Keratinocyte (primary cell): ENCODE measurements around the gene IQGAP3. TPM values are rescaled to one million over a fixed set of nuclear protein-coding genes. Genes with fewer than 3 reads are reported as not detected.

Experiments used
- DNase-seq: peaks from one replicate; pipeline ENCODE4 v3.0.0-alpha.2; 2011; ENCODE audit warnings: low read depth, missing footprints, low spot score
- FAIRE-seq: peaks from 2 replicates; lab custom pipeline; 2011; peaks lifted over from hg19 to GRCh38; lab: Jason Lieb, UNC
- H2AFZ ChIP-seq: 2 replicates; pipeline ENCODE4 v1.6.0; 2012; ENCODE audit warnings: low read length, control low read depth, inconsistent platforms; ENCODE audit not compliant: control insufficient read depth
- H3K27ac ChIP-seq: 2 replicates; pipeline ENCODE4 v1.5.1; 2011; ENCODE audit warnings: low read length; ENCODE audit not compliant: control insufficient read depth, insufficient read depth
- H3K27me3 ChIP-seq: 3 replicates; pipeline ENCODE4 v1.6.0; 2011; ENCODE audit warnings: low read length; ENCODE audit not compliant: control insufficient read depth, insufficient read depth; ENCODE audit errors: extremely low read depth
- H3K36me3 ChIP-seq, 2 experiments: 2 replicates in 1 of 2; 3 replicates in 1 of 2; pipeline ENCODE4 v1.5.1; 2011; ENCODE audit warnings: low read length in 2 of 2, mild to moderate bottlenecking in 1 of 2; ENCODE audit not compliant: control insufficient read depth in 2 of 2, insufficient read depth in 2 of 2; ENCODE audit errors: extremely low read depth in 1 of 2
- H3K4me1 ChIP-seq: 3 replicates; pipeline ENCODE4 v1.5.1; 2011; ENCODE audit warnings: low read length; ENCODE audit not compliant: control insufficient read depth, insufficient read depth; ENCODE audit errors: extremely low read depth
- H3K4me2 ChIP-seq: 3 replicates; pipeline ENCODE4 v1.6.0; 2011; ENCODE audit warnings: low read depth, low read length; ENCODE audit not compliant: control insufficient read depth, insufficient read depth; ENCODE audit errors: extremely low read depth
- H3K4me3 ChIP-seq, 3 experiments: fragments of 200-600 bp in 1 of 3; sonication (generic) in 1 of 3; 2 replicates in 2 of 3; 3 replicates in 1 of 3; pipeline ENCODE4 v1.5.1; 2011 to 2016; ENCODE audit warnings: low read length in 3 of 3, mild to moderate bottlenecking in 3 of 3, control low read depth in 2 of 3, inconsistent platforms in 1 of 3, low read depth in 1 of 3, mixed read lengths in 1 of 3, mixed run types in 1 of 3, moderate library complexity in 1 of 3; ENCODE audit not compliant: control insufficient read depth in 2 of 3, insufficient read depth in 2 of 3; ENCODE audit errors: extremely low read depth in 1 of 3
- H3K79me2 ChIP-seq: 2 replicates; pipeline ENCODE4 v1.6.0; 2012; ENCODE audit warnings: low read length; ENCODE audit not compliant: control insufficient read depth, insufficient read depth
- H3K9ac ChIP-seq: 3 replicates; pipeline ENCODE4 v1.6.0; 2011; ENCODE audit warnings: low read length; ENCODE audit not compliant: control insufficient read depth, insufficient read depth; ENCODE audit errors: extremely low read depth
- H3K9me1 ChIP-seq: 3 replicates; pipeline ENCODE4 v1.6.0; 2011; ENCODE audit warnings: low read length; ENCODE audit not compliant: control insufficient read depth, insufficient read depth; ENCODE audit errors: extremely low read depth
- H3K9me3 ChIP-seq: 2 replicates; pipeline ENCODE4 v1.5.1; 2012; ENCODE audit warnings: low read depth, low read length; ENCODE audit not compliant: control insufficient read depth
- H4K20me1 ChIP-seq: 3 replicates; pipeline ENCODE4 v1.6.0; 2011; ENCODE audit warnings: low read length; ENCODE audit not compliant: control insufficient read depth, insufficient read depth; ENCODE audit errors: extremely low read depth
- CTCF ChIP-seq, 3 experiments: IDR thresholded peaks in 1 of 3; conservative IDR thresholded peaks in 1 of 3; optimal IDR thresholded peaks in 1 of 3; 2 replicates in 2 of 3; 3 replicates in 1 of 3; pipeline versions ENCODE3 to v1.5.1; 2011; ENCODE audit warnings: low read length in 3 of 3, mild to moderate bottlenecking in 3 of 3, moderate library complexity in 2 of 3, control low read depth in 1 of 3, inconsistent platforms in 1 of 3; ENCODE audit not compliant: insufficient read depth in 2 of 3; ENCODE audit errors: extremely low read depth in 1 of 3
- EZH2 ChIP-seq: IDR thresholded peaks from one replicate; pipeline ENCODE4 v1.6.1; 2012; ENCODE audit warnings: inconsistent platforms, mild to moderate bottlenecking, low read length, moderate library complexity
- dilution Hi-C: fragments of 300-500 bp; cut with MboI; formaldehyde crosslinking; loops from one replicate; pipeline ENCODE4 v1.7.0; 2020; ENCODE audit warnings: low sequenced_read_pairs; ENCODE audit not compliant: extremely low pct_ligation_motif_present
- polyA plus RNA-seq, 5 experiments: library from polyadenylated mRNA; depleted of rRNA in 3 of 5; stranded (reverse) in 3 of 5; stranded (forward) in 1 of 5; unstranded in 1 of 5; fragments of >200 nt; gene quantifications; 1 replicate in 1 of 5; 2 replicates in 3 of 5; 3 replicates in 1 of 5; pipeline versions ENCODE4 v1.2.1 to v1.2.3, GENCODE V29; 2011 to 2012; ENCODE audit warnings: missing spikeins in 2 of 5, low read depth in 1 of 5, low replicate concordance in 1 of 5

Gene IQGAP3
- polyA plus RNA-seq, 1 donor (not counting 4 experiments of a cell fraction or from before 2014, with no cell fraction given): 5.3 TPM

- TF ChIP-seq CTCF (optimal IDR thresholded peaks at IDR 0.05 in 1 of 3, IDR thresholded peaks at IDR 0.05 in 1 of 3, conservative IDR thresholded peaks at IDR 0.05 in 1 of 3; ENCODE audit: extremely low read depth in 1 of 3, insufficient read depth in 2 of 3, low read length in 3 of 3): no peak
- TF ChIP-seq EZH2: no peak
- peaks cover 3 to 15% of the 10 kb centered on the region in 2 experiments for H3K36me3 ChIP-seq
- dilution Hi-C loops: no loop called here
These were observed 29.3 kb downstream of the IQGAP3 start for GRCh38 chr1:156543066-156543465.

GRCh38 chr1:156540955-156541354 lies 31.4 kb downstream of the IQGAP3 start:
- Histone ChIP-seq H3K9ac (no peak overlapping the region), H3K27me3 (no peaks in the 10 kb centered on the region), H3K9me1 (no peaks in the 10 kb centered on the region), H3K9me3 (no peaks in the 10 kb centered on the region), H4K20me1 (no peaks in the 10 kb centered on the region), H3K79me2 (no peaks in the 10 kb centered on the region), H3K4me3 (no peak overlapping the region), H3K36me3 (peaks cover 0 to 10% of the 10 kb centered on the region in 2 experiments), H3K4me2 (no peak overlapping the region), H2AFZ (no peak overlapping the region), H3K4me1 (no peaks in the 10 kb centered on the region), H3K27ac (no peak overlapping the region)
- DNase-seq: no peak
- dilution Hi-C loops: no loop called here
- FAIRE-seq: no peak
- no peak for TF ChIP-seq EZH2
- TF ChIP-seq CTCF (optimal IDR thresholded peaks at IDR 0.05 in 1 of 3, IDR thresholded peaks at IDR 0.05 in 1 of 3, conservative IDR thresholded peaks at IDR 0.05 in 1 of 3; ENCODE audit: extremely low read depth in 1 of 3, insufficient read depth in 2 of 3, low read length in 3 of 3): no peak

More at GRCh38 chr1:156543066-156543465, 29.3 kb downstream of the IQGAP3 start:
- no peak for DNase-seq
- Histone ChIP-seq H3K4me1 (no peaks in the 10 kb centered on the region), H3K9me3 (no peaks in the 10 kb centered on the region), H3K9ac (no peak overlapping the region), H3K27me3 (no peaks in the 10 kb centered on the region), H3K9me1 (no peaks in the 10 kb centered on the region), H3K4me2 (no peak overlapping the region), H2AFZ (no peak overlapping the region), H3K4me3 (no peak overlapping the region), H4K20me1 (no peaks in the 10 kb centered on the region), H3K79me2 (no peaks in the 10 kb centered on the region), H3K27ac (no peak overlapping the region)
- no peak for FAIRE-seq
